Left colon (tissue), 2 donors: Measurements from ENCODE around the gene NMT1. TPM values are rescaled to one million over a fixed set of nuclear protein-coding genes. Genes with fewer than 3 reads are reported as not detected.
"Not testable (repeated sequence)": the region's sequence is repeated elsewhere in the genome, so short reads cannot be mapped to it uniquely, and the experiment has no call there.

ENCODE experiments used
- ATAC-seq: fragments of 200-7000 bp; cut with Tn5 transposase; one replicate; pipeline ENCODE4 v1.9.1; 2020; ENCODE audit warnings: mild to moderate bottlenecking, moderate library complexity
- DNase-seq, 2 donors: peaks; one replicate each; pipeline ENCODE4 v3.0.0-alpha.2; 2020
- intact Hi-C, 2 donors: fragments of 100-400 bp; cut with DNase I in 1 of 2; cut with micrococcal nuclease in 1 of 2; formaldehyde crosslinking; loops; one replicate each; pipeline versions ENCODE4 v1.11.2 to v1.14.0; 2022; cut with DNase I, micrococcal nuclease
- total RNA-seq, 2 donors: library from RNA; stranded (reverse); fragmentation: NEBNext Ultra II Directional; extraction: Animal tissue kit (Norgen Biotek cat#: 25700); gene quantifications; one replicate each; pipeline ENCODE4 v1.2.1, GENCODE V29; 2021
- donor health status: DM: no; HTN: no; CAD: no.
- donor health status: DM: yes; HTN: yes; CAD: no.

The NMT1 gene
- total RNA-seq, 2 donors from 2014 or later: 48.2 to 69.5 TPM

DNA sequence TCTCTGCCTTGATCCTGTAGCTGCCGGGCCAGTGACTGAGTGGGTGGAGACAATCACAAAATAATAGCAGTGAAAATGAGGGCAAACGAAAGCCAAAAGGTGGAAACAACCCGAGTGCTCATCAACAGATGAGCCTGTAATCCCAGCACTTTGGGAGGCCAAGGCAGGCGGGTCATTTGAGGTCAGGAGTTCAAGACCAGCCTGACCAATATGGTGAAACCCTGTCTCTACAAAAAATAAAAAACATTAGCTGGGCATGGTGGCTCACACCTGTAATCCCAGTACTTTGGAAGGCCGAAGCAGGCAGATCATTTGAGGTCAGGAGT lies 63.6 kb downstream of the NMT1 start:
- DNase-seq, ATAC-seq, intact Hi-C loops: not testable (repeated sequence)

GRCh38 chr17:45125509-45125908 lies 64.4 kb downstream of the NMT1 start:
- intact Hi-C loops: no loop called here
- ATAC-seq: no peak
- no peak for DNase-seq

- DNase-seq (peak; percentile 66 to 68), ATAC-seq (peak; percentile 6)
- intact Hi-C loops: no loop called here
Measured at GRCh38 chr17:45127207-45127547, 66.1 kb downstream of the NMT1 start.

GRCh38 chr17:45127548-45128300 lies 66.6 kb downstream of the NMT1 start:
- intact Hi-C loops: no loop called here
- DNase-seq: peak; percentile 88 to 91
- peak; percentile 49 for ATAC-seq

GRCh38 chr17:45128331-45128730 lies 67.2 kb downstream of the NMT1 start:
- DNase-seq (peak in 1 of 2 donors; percentile 43), ATAC-seq (no peak)
- intact Hi-C loops: no loop called here

- intact Hi-C loops: no loop called here
- ATAC-seq (no peak), DNase-seq (no peak)
Measured at GRCh38 chr17:45128989-45129388, 67.9 kb downstream of the NMT1 start.

DNA sequence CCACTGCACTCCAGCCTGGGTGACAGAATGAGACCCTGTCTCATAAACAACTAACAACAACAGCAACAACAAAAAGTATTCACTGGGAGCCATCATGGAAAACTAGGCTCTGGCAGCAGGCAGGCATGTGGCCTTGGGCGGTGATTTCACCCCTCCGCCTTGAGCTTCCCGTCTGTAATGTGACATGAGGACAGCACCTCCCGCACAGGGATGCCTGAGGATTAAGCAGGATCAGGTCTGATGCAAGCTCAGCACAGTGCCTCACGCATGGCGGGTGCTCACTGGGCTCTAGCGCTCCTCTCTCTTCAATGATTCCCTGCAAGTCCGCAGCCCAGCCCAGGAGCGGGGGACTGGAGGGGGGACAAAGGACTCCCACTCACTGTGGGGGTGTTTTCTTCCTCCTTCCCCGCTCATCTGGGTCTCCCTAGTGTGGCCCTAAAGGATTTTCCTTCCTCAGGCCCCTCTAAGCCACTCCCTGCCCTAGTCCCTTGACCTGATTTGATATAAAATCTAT lies 68.4 kb downstream of the NMT1 start:
- intact Hi-C loops: no loop called here
- ATAC-seq (peak; percentile 7), DNase-seq (peak; percentile 53 to 64)

- ATAC-seq (peak; percentile 54), DNase-seq (peak; percentile 76 to 88)
- intact Hi-C loops: loop anchor here in 1 of 2 donors (10.0 kb wide), 1 partner anchor 65 kb away; no protein-coding TSS in a partner anchor
Measured at GRCh38 chr17:45129940-45130680, 69.0 kb downstream of the NMT1 start.

- ATAC-seq: peak; percentile 18
- intact Hi-C loops: loop anchor here in 1 of 2 donors (10.0 kb wide), 1 partner anchor 64 kb away; no protein-coding TSS in a partner anchor
- peak in 1 of 2 donors; percentile 50 for DNase-seq
Measured at GRCh38 chr17:45130681-45131615, 69.8 kb downstream of the NMT1 start.

DNA sequence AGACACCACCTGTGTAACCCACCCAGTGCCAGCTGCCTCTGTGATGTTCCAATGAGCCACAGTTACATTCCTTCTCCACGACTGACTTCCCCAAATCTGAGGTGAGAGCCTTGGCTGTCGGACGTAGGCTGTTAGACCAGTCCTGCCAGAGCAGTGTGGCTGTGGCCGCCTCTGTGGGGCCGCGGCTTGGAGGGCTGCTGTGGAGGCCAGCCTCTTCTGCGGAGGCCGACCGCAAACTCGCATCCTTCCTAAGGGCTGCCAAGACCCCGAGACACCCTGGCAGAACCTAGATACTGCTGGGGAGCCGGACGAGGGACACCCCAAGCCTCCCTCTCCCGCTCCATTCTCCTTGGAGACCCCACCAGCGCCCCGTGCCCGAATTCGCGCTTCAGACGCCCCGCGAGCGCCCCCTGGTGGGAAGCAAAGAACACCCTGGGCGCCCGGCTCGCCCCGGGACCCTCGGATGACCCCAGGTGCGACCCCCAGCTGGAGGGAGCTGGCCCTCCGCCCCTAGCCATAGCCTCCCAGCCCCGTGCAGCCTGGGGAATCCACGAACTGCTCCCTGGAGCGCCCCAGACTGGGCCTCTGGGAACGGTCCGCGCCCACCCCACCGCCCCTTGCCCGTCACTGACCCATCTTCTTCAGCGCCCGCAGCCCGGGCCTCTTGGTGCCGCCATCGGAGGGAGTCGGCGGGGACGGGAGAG lies 70.7 kb downstream of the NMT1 start:
- intact Hi-C loops: loop anchor here in 1 of 2 donors (10.0 kb wide), 1 partner anchor 63 kb away; no protein-coding TSS in a partner anchor

DNA sequence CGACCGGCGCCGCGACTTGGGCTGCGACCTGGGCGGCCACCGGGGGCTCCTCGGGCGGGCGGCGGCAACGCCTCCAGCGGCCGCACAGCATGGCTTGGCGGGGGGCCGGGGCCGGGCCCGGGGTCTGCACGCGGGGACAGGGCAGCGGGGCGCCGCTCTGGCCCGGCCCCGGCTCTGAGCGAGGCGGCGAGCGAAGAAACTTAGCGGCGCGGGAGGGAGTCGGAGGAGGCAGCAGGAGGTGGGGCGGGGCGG lies 71.1 kb downstream of the NMT1 start, which contains the start of gene PLCD3:
TSS of gene PLCD3 (minus strand) at position 196 of the 252 bp plus-strand sequence. CDS start at position 91, 105 bp downstream.
- intact Hi-C loops: loop anchor here in 1 of 2 donors (10.0 kb wide), 1 partner anchor 63 kb away; no protein-coding TSS in a partner anchor
- DNase-seq (peak in 1 of 2 donors; percentile 74), ATAC-seq (no peak)

More for the DNA sequence above, 70.7 kb downstream of the NMT1 start:
- peak; percentile 48 to 71 for DNase-seq
- ATAC-seq: no peak

DNA sequence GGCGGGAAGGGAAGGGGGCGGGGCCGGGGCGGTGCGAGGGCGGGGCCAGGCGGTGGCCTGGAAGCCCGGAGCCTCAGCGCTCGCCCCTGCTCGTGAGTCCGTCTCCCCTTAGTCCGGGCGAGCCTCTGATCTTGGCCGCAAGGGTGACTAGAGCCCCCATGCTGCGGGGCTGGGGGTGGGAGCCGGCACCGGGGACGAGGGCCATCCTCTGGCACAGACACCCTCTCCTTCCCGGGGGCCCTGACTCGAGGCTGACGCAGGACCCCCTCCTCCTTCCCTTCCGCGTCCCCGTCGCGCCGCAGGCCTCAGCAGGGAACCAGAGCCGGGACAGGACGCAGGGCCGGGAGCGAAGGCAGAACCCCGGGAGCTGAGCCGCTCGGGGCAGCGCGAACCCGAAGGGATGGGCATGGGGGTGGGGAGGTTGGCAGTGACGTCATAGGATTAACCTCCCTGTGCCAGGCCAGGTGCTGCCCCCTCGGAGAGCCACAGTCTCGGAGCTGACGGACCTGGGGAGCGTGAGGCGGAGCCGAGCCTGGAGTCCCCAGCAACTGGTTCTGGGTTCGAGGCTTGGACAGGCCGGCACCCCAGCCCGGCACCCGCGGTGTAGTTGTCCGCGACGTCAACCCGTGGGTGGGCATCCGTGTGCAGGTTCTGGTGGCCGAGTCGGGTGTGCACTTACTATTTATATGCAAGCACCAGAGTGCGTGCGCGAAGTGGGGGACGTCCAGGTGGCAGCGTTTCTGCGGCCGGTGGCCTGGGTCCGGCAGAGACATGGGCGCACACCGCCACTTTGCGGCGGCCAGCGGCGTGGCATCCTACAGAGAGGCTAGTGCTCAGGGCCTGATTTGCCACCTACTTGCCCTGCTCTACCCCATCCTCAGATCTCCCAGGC lies 71.7 kb downstream of the NMT1 start:
- peak; percentile 49 for ATAC-seq
- DNase-seq: peak; percentile 84 to 89
- intact Hi-C loops: loop anchor here in 1 of 2 donors (10.0 kb wide), 1 partner anchor 62 kb away; no protein-coding TSS in a partner anchor

- intact Hi-C loops: loop anchor here (5.0 to 10.0 kb wide), 2 partner anchors 59 to 62 kb away; no protein-coding TSS in a partner anchor
- peak; percentile 69 for ATAC-seq
- peak; percentile 94 to 96 for DNase-seq
Measured at GRCh38 chr17:45135192-45135977, 74.3 kb downstream of the NMT1 start, which contains the start of gene ACBD4. Gene ACBD4 (plus strand): TSS chr17:45135687. CDS start chr17:45136145, 458 bp downstream.

GRCh38 chr17:45135978-45136791 lies 75.1 kb downstream of the NMT1 start:
- no peak for ATAC-seq
- intact Hi-C loops: loop anchor here (5.0 to 10.0 kb wide), 2 partner anchors 59 to 61 kb away; no protein-coding TSS in a partner anchor
- no peak for DNase-seq

- ATAC-seq (no peak), DNase-seq (no peak)
- intact Hi-C loops: loop anchor here (5.0 to 10.0 kb wide), 2 partner anchors 58 to 60 kb away; no protein-coding TSS in a partner anchor
Measured at GRCh38 chr17:45136846-45137560, 75.9 kb downstream of the NMT1 start.
